Measurements from ENCODE around the gene MOGAT3. TPM values are rescaled to one million over a fixed set of nuclear protein-coding genes. Genes with fewer than 3 reads are reported as not detected.

MOGAT3 gene
- total RNA-seq, 2 donors from 2014 or later: not detected

DNA sequence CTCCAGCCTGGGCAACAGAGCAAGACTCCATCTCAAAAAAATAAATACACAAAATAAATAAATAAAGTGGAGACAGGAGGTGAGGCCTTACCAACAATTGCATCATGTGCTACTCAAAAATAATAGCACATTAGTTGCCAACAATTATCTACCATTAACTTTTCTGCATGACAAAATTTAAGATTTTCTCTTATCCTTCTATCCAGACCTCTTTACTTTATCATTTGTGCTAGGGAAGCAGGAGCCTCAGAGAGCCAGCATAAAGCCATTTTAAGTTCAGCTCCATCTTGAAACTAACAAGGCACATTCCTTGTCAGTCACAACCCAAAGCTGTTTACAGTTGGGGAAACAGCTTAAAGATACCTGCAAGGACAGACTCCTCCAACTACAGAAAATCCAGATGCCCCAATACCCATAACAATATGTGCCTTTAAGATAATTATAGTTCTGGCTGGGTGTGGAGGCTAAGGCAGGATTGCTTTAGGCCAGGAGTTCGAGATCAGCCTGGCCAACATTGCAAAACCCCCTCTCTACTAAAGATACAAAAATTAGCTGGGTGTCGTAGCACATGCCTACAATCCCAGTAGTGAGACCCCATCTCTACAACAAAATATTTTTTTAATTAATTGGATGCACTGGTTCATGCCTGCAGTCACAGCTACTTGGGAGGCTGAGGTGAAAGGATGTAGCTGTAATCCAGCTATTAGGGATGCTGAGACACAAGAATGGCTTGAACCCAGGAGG, 48.8 kb downstream of the MOGAT3 start:
- no peak for DNase-seq (ENCODE audit: low spot score)
- Histone ChIP-seq H3K4me3 (no peak overlapping the region), H3K36me3 (peaks cover 3% of the 10 kb centered on the region), H3K27me3 (no peaks in the 10 kb centered on the region), H3K4me1 (peaks cover 0 to 17% of the 10 kb centered on the region in 2 donors), H3K27ac (no peak overlapping the region), H3K9me3 (no peaks in the 10 kb centered on the region)
- TF ChIP-seq, protein P1, sequence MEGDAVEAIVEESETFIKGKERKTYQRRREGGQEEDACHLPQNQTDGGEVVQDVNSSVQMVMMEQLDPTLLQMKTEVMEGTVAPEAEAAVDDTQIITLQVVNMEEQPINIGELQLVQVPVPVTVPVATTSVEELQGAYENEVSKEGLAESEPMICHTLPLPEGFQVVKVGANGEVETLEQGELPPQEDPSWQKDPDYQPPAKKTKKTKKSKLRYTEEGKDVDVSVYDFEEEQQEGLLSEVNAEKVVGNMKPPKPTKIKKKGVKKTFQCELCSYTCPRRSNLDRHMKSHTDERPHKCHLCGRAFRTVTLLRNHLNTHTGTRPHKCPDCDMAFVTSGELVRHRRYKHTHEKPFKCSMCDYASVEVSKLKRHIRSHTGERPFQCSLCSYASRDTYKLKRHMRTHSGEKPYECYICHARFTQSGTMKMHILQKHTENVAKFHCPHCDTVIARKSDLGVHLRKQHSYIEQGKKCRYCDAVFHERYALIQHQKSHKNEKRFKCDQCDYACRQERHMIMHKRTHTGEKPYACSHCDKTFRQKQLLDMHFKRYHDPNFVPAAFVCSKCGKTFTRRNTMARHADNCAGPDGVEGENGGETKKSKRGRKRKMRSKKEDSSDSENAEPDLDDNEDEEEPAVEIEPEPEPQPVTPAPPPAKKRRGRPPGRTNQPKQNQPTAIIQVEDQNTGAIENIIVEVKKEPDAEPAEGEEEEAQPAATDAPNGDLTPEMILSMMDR (IDR thresholded peaks at IDR 0.05): no peak

Small RNAs within 50 kb of the gene (microRNA-seq; reads per million reads assigned to microRNA genes)
- gene MIR4653 (ENCODE audit: borderline number of aligned reads in 2 of 2, borderline replicate concordance in 1 of 2): 0 reads per million in 2 donors

Other genes with a start within 250 kb of the MOGAT3 start
- not detected for gene MUC12, start 231.5 kb downstream of the MOGAT3 start, total RNA-seq
- not detected for gene MUC17, start 181.0 kb downstream of the MOGAT3 start, total RNA-seq
- 10 to 100 TPM; 10.2 to 15.2 TPM for gene TRIM56, start 115.6 kb downstream of the MOGAT3 start, total RNA-seq
- 10 to 100 TPM; 28.0 to 40.8 TPM for gene SERPINE1, start 73.9 kb downstream of the MOGAT3 start, total RNA-seq
- gene AP1S1, start 46.6 kb downstream of the MOGAT3 start, total RNA-seq: 10 to 100 TPM; 16.1 to 18.8 TPM
- gene VGF, start 35.5 kb downstream of the MOGAT3 start, total RNA-seq: not detected
- gene NAT16, start 20.7 kb downstream of the MOGAT3 start, total RNA-seq: not detected
- 10 to 100 TPM; 35.5 to 35.9 TPM for gene PLOD3, start 16.5 kb upstream of the MOGAT3 start, total RNA-seq
- 10 to 100 TPM; 65.3 to 69.6 TPM for gene ZNHIT1, start 17.1 kb upstream of the MOGAT3 start, total RNA-seq
- gene CLDN15, start 36.8 kb upstream of the MOGAT3 start, total RNA-seq: 10 to 100 TPM; 16.5 to 50.2 TPM
- gene FIS1, start 44.0 kb upstream of the MOGAT3 start, total RNA-seq: 100 to 1,000 TPM; 359 to 459 TPM
- gene IFT22, start 120.8 kb upstream of the MOGAT3 start, total RNA-seq: 10 to 100 TPM; 22.0 to 26.9 TPM
- not detected for gene COL26A1, start 161.8 kb upstream of the MOGAT3 start, total RNA-seq

All from right atrium auricular region (tissue), 2 donors.